Muscle layer of colon (tissue), 2 donors: ENCODE data around the gene GLCCI1.

Experiments used
- H3K27ac ChIP-seq: one replicate; pipeline ENCODE4 v1.7.0; 2013; ENCODE audit warnings: low read depth, mild to moderate bottlenecking, low read length, moderate library complexity
- H3K27me3 ChIP-seq, 2 donors: one replicate each; pipeline ENCODE4 v1.7.0; 2013; ENCODE audit warnings: low read length in 2 of 2, mild to moderate bottlenecking in 2 of 2; ENCODE audit not compliant: insufficient read depth in 2 of 2, control insufficient read depth in 1 of 2
- H3K36me3 ChIP-seq: one replicate; pipeline ENCODE4 v1.7.0; 2013; ENCODE audit warnings: mild to moderate bottlenecking, low read length; ENCODE audit not compliant: insufficient read depth
- H3K4me1 ChIP-seq: one replicate; pipeline ENCODE4 v1.7.0; 2013; ENCODE audit warnings: mild to moderate bottlenecking, low read length; ENCODE audit not compliant: insufficient read depth
- H3K4me3 ChIP-seq, 2 donors: one replicate each; pipeline ENCODE4 v1.7.0; 2013; ENCODE audit warnings: low read length in 2 of 2, low read depth in 1 of 2, mild to moderate bottlenecking in 1 of 2, moderate library complexity in 1 of 2
- H3K9ac ChIP-seq: one replicate; pipeline ENCODE4 v1.7.0; 2013; ENCODE audit warnings: low read length
- H3K9me3 ChIP-seq: one replicate; pipeline ENCODE4 v1.7.0; 2013; ENCODE audit warnings: mild to moderate bottlenecking, low read length
- donor health status: abdominal sarcoma.
- donor health status: Adenocarcinoma of cecum.

The GLCCI1 gene

GRCh38 chr7:7972922-7973594 is 4.5 kb downstream of the GLCCI1 start:
- Histone ChIP-seq H3K27ac (no peak overlapping the region), H3K4me1 (peaks cover 16% of the 10 kb centered on the region), H3K4me3 (no peak overlapping the region), H3K27me3 (no peaks in the 10 kb centered on the region), H3K9ac (no peak overlapping the region), H3K36me3 (no peaks in the 10 kb centered on the region), H3K9me3 (no peaks in the 10 kb centered on the region)

- H3K27me3 ChIP-seq, result no peaks in the 10 kb centered on the region
- H3K9me3 ChIP-seq, result no peaks in the 10 kb centered on the region
- no peaks in the 10 kb centered on the region for H3K36me3 ChIP-seq
- no peak overlapping the region for H3K4me3 ChIP-seq
- H3K4me1 ChIP-seq, result peaks cover 6% of the 10 kb centered on the region
- H3K27ac ChIP-seq, result no peak overlapping the region
- H3K9ac ChIP-seq, result no peak overlapping the region
These were observed 8.1 kb downstream of the GLCCI1 start for GRCh38 chr7:7976677-7977076.

- no peak overlapping the region for H3K9ac ChIP-seq
- H3K27ac ChIP-seq, result no peak overlapping the region
- H3K9me3 ChIP-seq, result no peaks in the 10 kb centered on the region
- H3K36me3 ChIP-seq, result no peaks in the 10 kb centered on the region
- no peaks in the 10 kb centered on the region for H3K27me3 ChIP-seq
- H3K4me1 ChIP-seq, result peaks cover 6% of the 10 kb centered on the region
- no peak overlapping the region for H3K4me3 ChIP-seq
These were observed 9.2 kb downstream of the GLCCI1 start for GRCh38 chr7:7977774-7978173.

GRCh38 chr7:7978860-7979259 is 10.3 kb downstream of the GLCCI1 start:
- H3K27me3 ChIP-seq, result no peaks in the 10 kb centered on the region
- H3K36me3 ChIP-seq, result no peaks in the 10 kb centered on the region
- H3K4me1 ChIP-seq, result peaks cover 6% of the 10 kb centered on the region
- H3K4me3 ChIP-seq, result no peak overlapping the region
- H3K27ac ChIP-seq, result no peak overlapping the region
- no peaks in the 10 kb centered on the region for H3K9me3 ChIP-seq
- H3K9ac ChIP-seq, result no peak overlapping the region

GRCh38 chr7:7979558-7979957 is 11.0 kb downstream of the GLCCI1 start:
- no peaks in the 10 kb centered on the region for H3K27me3 ChIP-seq
- H3K4me1 ChIP-seq, result peaks cover 6% of the 10 kb centered on the region
- no peaks in the 10 kb centered on the region for H3K9me3 ChIP-seq
- H3K4me3 ChIP-seq, result no peak overlapping the region
- no peak overlapping the region for H3K27ac ChIP-seq
- no peaks in the 10 kb centered on the region for H3K36me3 ChIP-seq
- no peak overlapping the region for H3K9ac ChIP-seq

- peaks cover 6% of the 10 kb centered on the region for H3K4me1 ChIP-seq
- no peaks in the 10 kb centered on the region for H3K9me3 ChIP-seq
These were observed 11.5 kb downstream of the GLCCI1 start for GRCh38 chr7:7980134-7980533.

GRCh38 chr7:7982904-7983303 is 14.3 kb downstream of the GLCCI1 start:
- no peaks in the 10 kb centered on the region for H3K36me3 ChIP-seq
- H3K9ac ChIP-seq, result no peak overlapping the region
- no peaks in the 10 kb centered on the region for H3K27me3 ChIP-seq
- peaks cover 1% of the 10 kb centered on the region for H3K4me1 ChIP-seq
- no peaks in the 10 kb centered on the region for H3K9me3 ChIP-seq
- H3K4me3 ChIP-seq, result no peak overlapping the region
- no peak overlapping the region for H3K27ac ChIP-seq

More at GRCh38 chr7:7980134-7980533, 11.5 kb downstream of the GLCCI1 start:
- Histone ChIP-seq H3K9ac (no peak overlapping the region), H3K36me3 (no peaks in the 10 kb centered on the region), H3K27ac (no peak overlapping the region), H3K4me3 (no peak overlapping the region), H3K27me3 (no peaks in the 10 kb centered on the region)

GRCh38 chr7:7984424-7984823 is 15.8 kb downstream of the GLCCI1 start:
- Histone ChIP-seq H3K9ac (no peak overlapping the region), H3K4me3 (no peak overlapping the region), H3K27ac (no peak overlapping the region), H3K4me1 (peaks cover 4% of the 10 kb centered on the region), H3K9me3 (no peaks in the 10 kb centered on the region), H3K36me3 (no peaks in the 10 kb centered on the region), H3K27me3 (no peaks in the 10 kb centered on the region)

GRCh38 chr7:7988706-7989105 is 20.1 kb downstream of the GLCCI1 start:
- Histone ChIP-seq H3K27me3 (no peaks in the 10 kb centered on the region), H3K9ac (no peak overlapping the region), H3K4me1 (peaks cover 9% of the 10 kb centered on the region), H3K36me3 (no peaks in the 10 kb centered on the region), H3K4me3 (no peak overlapping the region), H3K9me3 (no peaks in the 10 kb centered on the region), H3K27ac (no peak overlapping the region)

GRCh38 chr7:7989133-7989532 is 20.5 kb downstream of the GLCCI1 start:
- Histone ChIP-seq H3K4me3 (peak overlapping the region in 1 of 2 donors; percentile 17), H3K36me3 (no peaks in the 10 kb centered on the region), H3K4me1 (peaks cover 9% of the 10 kb centered on the region), H3K9ac (no peak overlapping the region), H3K27me3 (no peaks in the 10 kb centered on the region), H3K9me3 (no peaks in the 10 kb centered on the region), H3K27ac (no peak overlapping the region)

GRCh38 chr7:7989616-7990440 is 21.2 kb downstream of the GLCCI1 start:
- no peaks in the 10 kb centered on the region for H3K27me3 ChIP-seq
- no peak overlapping the region for H3K9ac ChIP-seq
- H3K4me3 ChIP-seq, result peak overlapping the region in 1 of 2 donors; percentile 17
- H3K36me3 ChIP-seq, result no peaks in the 10 kb centered on the region
- no peaks in the 10 kb centered on the region for H3K9me3 ChIP-seq
- H3K4me1 ChIP-seq, result peaks cover 9% of the 10 kb centered on the region
- H3K27ac ChIP-seq, result no peak overlapping the region

GRCh38 chr7:7990441-7990761 is 21.8 kb downstream of the GLCCI1 start:
- Histone ChIP-seq H3K27ac (no peak overlapping the region), H3K4me1 (peaks cover 9% of the 10 kb centered on the region), H3K4me3 (no peak overlapping the region), H3K27me3 (no peaks in the 10 kb centered on the region), H3K9ac (no peak overlapping the region), H3K9me3 (no peaks in the 10 kb centered on the region), H3K36me3 (no peaks in the 10 kb centered on the region)
